ENCODE results near the gene SOCS2. TPM values are rescaled to one million over a fixed set of nuclear protein-coding genes. Genes with fewer than 3 reads are reported as not detected.
A peak's percentile ranks its signal among the peaks of the same experiment; 100 is the strongest.

Gene SOCS2
- total RNA-seq, 1 experiment from 2014 or later, result 57.2 TPM

DNA sequence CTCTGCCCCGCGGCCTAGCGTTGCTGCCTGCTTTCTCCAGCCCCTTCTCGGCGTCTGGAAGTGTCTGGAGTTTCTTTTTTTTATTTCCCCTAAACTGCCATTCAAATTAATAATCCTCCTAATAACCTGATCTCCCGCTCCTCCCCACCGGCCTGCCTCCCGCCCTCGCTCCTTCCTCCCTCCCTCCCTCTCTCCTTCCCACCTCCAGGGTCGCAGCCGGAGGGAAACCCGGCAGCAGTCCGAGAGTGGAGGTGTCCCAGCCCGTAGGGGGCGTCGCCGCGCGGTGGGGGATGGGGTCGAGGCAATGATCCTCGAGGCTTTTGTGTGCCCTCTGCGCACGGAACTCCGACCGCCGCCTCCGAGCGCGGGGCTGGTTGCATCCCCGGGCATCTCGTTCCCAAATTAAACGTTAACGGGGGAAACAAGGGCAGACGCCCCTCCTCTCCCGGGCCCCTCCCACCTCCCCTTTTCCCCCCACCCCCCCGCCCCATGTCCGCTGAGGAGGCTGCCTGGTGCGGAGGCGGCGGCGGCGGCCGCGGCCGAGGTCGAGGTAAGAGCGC, 1.0 kb upstream of the SOCS2 start:
- no peak overlapping the region for H3K18ac ChIP-seq (ENCODE audit: insufficient read length, low read depth, low read length)
- H3K36me3 Mint-ChIP-seq (ENCODE audit: insufficient read depth in 1 of 3, low read depth in 3 of 3), result peaks cover 13 to 31% (median 27%) of the 10 kb centered on the region in 3 experiments; a peak in 6 of 7 replicates
- no peaks in the 10 kb centered on the region; the same call in 1 of the 2 replicates for H3K27me3 ChIP-seq (ENCODE audit: insufficient read depth, low read length)
- peak overlapping the region; percentile 86 to 89 for H3K4me3 Mint-ChIP-seq
- no peak overlapping the region for H2BK5ac ChIP-seq (ENCODE audit: insufficient read length, low read length)
- H3K79me2 ChIP-seq (ENCODE audit: insufficient read depth, low read length), result no peaks in the 10 kb centered on the region
- no peak overlapping the region for H2BK12ac ChIP-seq (ENCODE audit: insufficient read length, low read depth, low read length)
- H3K14ac ChIP-seq (ENCODE audit: insufficient read depth, low read length), result peak overlapping the region; percentile 92; the same call in 1 of the 2 replicates
- H4K5ac ChIP-seq (ENCODE audit: insufficient read length, low read depth, low read length), result no peak overlapping the region
- H2BK120ac ChIP-seq (ENCODE audit: low read depth, low read length, poor library complexity, severe bottlenecking), result no peak overlapping the region
- H3K4me1 Mint-ChIP-seq, result peaks cover 21 to 26% of the 10 kb centered on the region in 2 experiments
- no peaks in the 10 kb centered on the region for H4K20me1 ChIP-seq (ENCODE audit: control insufficient read depth, insufficient read depth, insufficient read length)
- no peak overlapping the region for H3K4ac ChIP-seq (ENCODE audit: low read depth, low read length)
- H3K9me3 ChIP-seq (ENCODE audit: control insufficient read depth, low read depth, low read length), result no peaks in the 10 kb centered on the region
- H3K23me2 ChIP-seq (ENCODE audit: insufficient read length, low read depth, low read length, poor library complexity, severe bottlenecking), result peaks cover 23% of the 10 kb centered on the region
- peaks cover 0 to 2% of the 10 kb centered on the region in 2 experiments; a peak in 3 of 5 replicates for H3K9me3 Mint-ChIP-seq
- no peak overlapping the region for H2AFZ ChIP-seq (ENCODE audit: low read length)
- no peak overlapping the region for H2BK20ac ChIP-seq (ENCODE audit: low read depth, low read length, poor library complexity, severe bottlenecking)
- H3K27ac ChIP-seq (ENCODE audit: insufficient read length, low read depth, low read length), result no peak overlapping the region
- H4K91ac ChIP-seq (ENCODE audit: insufficient read length, low read depth, low read length), result no peak overlapping the region
- no peak overlapping the region for H3K23ac ChIP-seq (ENCODE audit: insufficient read length, low read depth, low read length)
- H3K4me1 ChIP-seq (ENCODE audit: insufficient read depth, low read length), result no peaks in the 10 kb centered on the region
- TF ChIP-seq, protein P1, sequence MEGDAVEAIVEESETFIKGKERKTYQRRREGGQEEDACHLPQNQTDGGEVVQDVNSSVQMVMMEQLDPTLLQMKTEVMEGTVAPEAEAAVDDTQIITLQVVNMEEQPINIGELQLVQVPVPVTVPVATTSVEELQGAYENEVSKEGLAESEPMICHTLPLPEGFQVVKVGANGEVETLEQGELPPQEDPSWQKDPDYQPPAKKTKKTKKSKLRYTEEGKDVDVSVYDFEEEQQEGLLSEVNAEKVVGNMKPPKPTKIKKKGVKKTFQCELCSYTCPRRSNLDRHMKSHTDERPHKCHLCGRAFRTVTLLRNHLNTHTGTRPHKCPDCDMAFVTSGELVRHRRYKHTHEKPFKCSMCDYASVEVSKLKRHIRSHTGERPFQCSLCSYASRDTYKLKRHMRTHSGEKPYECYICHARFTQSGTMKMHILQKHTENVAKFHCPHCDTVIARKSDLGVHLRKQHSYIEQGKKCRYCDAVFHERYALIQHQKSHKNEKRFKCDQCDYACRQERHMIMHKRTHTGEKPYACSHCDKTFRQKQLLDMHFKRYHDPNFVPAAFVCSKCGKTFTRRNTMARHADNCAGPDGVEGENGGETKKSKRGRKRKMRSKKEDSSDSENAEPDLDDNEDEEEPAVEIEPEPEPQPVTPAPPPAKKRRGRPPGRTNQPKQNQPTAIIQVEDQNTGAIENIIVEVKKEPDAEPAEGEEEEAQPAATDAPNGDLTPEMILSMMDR (conservative IDR thresholded peaks at IDR 0.05), result peak; percentile 49; the same call in 2 of the 3 replicates
- no peak overlapping the region for H2AK5ac ChIP-seq (ENCODE audit: insufficient read length, low read length)
- H3T11ph ChIP-seq (ENCODE audit: low read length), result no peak overlapping the region
- peak overlapping the region in 2 of 3 experiments; percentile 68 to 95; a peak in 3 of 7 replicates for H3K27ac Mint-ChIP-seq
- no peak overlapping the region for H3K56ac ChIP-seq (ENCODE audit: insufficient read length, low read depth, low read length)
- no CpG with 5 or more reads among the region's 47 CpGs for WGBS (ENCODE audit: extremely low coverage, insufficient read length, low lambda C conversion rate)
- no peak overlapping the region for H2BK15ac ChIP-seq (ENCODE audit: low read depth, low read length)
- peak overlapping the region; percentile 34 for H3K9ac ChIP-seq (ENCODE audit: extremely low read depth, insufficient read length, low read length)
- peak overlapping the region; percentile 92 for H3K4me2 ChIP-seq (ENCODE audit: insufficient read depth, insufficient read length, low read length)
- no peaks in the 10 kb centered on the region for H3K79me1 ChIP-seq (ENCODE audit: insufficient read depth, low read depth, low read length, poor library complexity, severe bottlenecking)
- DNase-seq, result peak; percentile 94
- H4K8ac ChIP-seq (replicated peaks; ENCODE audit: insufficient read length, low read depth, low read length), result no peak overlapping the region
- peaks cover 23% of the 10 kb centered on the region for H3K27me3 Mint-ChIP-seq (ENCODE audit: low read depth)

All from H9 (cell line).